Liver (tissue), 2 donors: ENCODE results near the gene TSHZ2.

Experiments used
- YY1 ChIP-seq: IDR thresholded peaks from 2 replicates; pipeline ENCODE4 v1.6.1; 2016; ENCODE audit warnings: antibody characterized with exemption, mild to moderate bottlenecking
- TF ChIP-seq, protein P1 (sequence below): fragments of 150-350 bp; IDR thresholded peaks from 2 replicates; pipeline ENCODE4 v1.5.1; 2017; ENCODE audit warnings: improper control_type of control experiment, low read depth, low read length; ENCODE audit not compliant: missing input control
- donor health status: healthy.

DNA sequence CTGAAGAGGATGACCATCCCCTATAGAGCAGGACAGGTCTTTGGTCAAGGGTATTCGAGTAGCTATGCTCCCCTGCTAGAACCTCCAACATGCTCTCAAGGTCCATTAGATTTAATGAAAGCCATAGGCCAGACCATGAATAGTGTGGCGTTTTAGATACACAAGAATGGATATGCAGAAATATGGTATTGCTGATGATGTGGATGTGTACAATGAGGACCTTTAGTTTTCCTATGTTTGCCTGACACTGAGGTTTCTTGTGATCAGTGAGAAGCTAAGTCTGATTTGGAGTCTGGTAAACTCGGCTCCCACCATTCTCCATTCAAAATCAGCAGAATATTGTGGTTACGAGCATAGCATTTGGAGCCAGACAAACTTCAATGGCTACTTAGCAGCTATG is 125.6 kb downstream of the TSHZ2 start:
- no peak for TF ChIP-seq YY1
- TF ChIP-seq, protein P1, sequence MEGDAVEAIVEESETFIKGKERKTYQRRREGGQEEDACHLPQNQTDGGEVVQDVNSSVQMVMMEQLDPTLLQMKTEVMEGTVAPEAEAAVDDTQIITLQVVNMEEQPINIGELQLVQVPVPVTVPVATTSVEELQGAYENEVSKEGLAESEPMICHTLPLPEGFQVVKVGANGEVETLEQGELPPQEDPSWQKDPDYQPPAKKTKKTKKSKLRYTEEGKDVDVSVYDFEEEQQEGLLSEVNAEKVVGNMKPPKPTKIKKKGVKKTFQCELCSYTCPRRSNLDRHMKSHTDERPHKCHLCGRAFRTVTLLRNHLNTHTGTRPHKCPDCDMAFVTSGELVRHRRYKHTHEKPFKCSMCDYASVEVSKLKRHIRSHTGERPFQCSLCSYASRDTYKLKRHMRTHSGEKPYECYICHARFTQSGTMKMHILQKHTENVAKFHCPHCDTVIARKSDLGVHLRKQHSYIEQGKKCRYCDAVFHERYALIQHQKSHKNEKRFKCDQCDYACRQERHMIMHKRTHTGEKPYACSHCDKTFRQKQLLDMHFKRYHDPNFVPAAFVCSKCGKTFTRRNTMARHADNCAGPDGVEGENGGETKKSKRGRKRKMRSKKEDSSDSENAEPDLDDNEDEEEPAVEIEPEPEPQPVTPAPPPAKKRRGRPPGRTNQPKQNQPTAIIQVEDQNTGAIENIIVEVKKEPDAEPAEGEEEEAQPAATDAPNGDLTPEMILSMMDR, result no peak
